K562 (cell line): ENCODE results near the gene SMIM3. TPM values are rescaled to one million over a fixed set of nuclear protein-coding genes. Genes with fewer than 3 reads are reported as not detected.

ENCODE experiments used
- ATAC-seq: fragments of 200-7000 bp; cut with Tn5 transposase; 3 replicates; pipeline ENCODE4 v1.9.1; 2020; ENCODE audit warnings: moderate library complexity
- BruUV-seq: library from RNA; stranded (reverse); fragments of 400-500 nt; replicated peaks from 2 replicates; lab custom pipeline; 2021; lab: Mats Ljungman, UMichigan
- CTCF ChIA-PET: fragments of 300-600 bp; formaldehyde crosslinking; extraction: SDS; loops from one replicate; lab custom pipeline; 2021; ENCODE audit warnings: low intra/inter-chr PET ratio; lab: Yijun Ruan, JAX
- POLR2A ChIA-PET: fragments of 300-600, 350-650 bp; sonication (Branson Sonifier 250); formaldehyde crosslinking; extraction: SDS; loops from one replicate; lab custom pipeline; 2021; ENCODE audit warnings: antibody characterized with exemption, inconsistent platforms; lab: Yijun Ruan, JAX
- DNase-seq, 4 experiments: peaks; one replicate each; pipeline versions ENCODE4 v3.0.0 to v3.0.0-alpha.2; 2011 to 2018; ENCODE audit warnings: low spot score in 3 of 4, mixed read lengths in 3 of 4; ENCODE audit errors: extremely low read depth in 1 of 4
- FAIRE-seq: peaks from 2 replicates; lab custom pipeline; 2011; peaks lifted over from hg19 to GRCh38; lab: Jason Lieb, UNC
- H2AFZ ChIP-seq: 2 replicates; pipeline ENCODE4 v1.6.0; 2011; ENCODE audit warnings: low read depth, low read length, control low read depth, inconsistent platforms
- H3K27ac ChIP-seq: fragments of 200-600 bp; 3 replicates; pipeline ENCODE4 v1.8.0; 2011; ENCODE audit warnings: low read depth, mild to moderate bottlenecking, control low read depth, inconsistent platforms, low read length, moderate library complexity, mixed read lengths; ENCODE audit errors: extremely low read depth
- H3K27me3 ChIP-seq, 2 experiments: fragments of 300-600 bp in 1 of 2; 2 replicates in 1 of 2; 3 replicates in 1 of 2; pipeline versions ENCODE4 v1.6.0 to v1.8.0; 2011; ENCODE audit warnings: inconsistent platforms in 2 of 2, low read length in 2 of 2, mild to moderate bottlenecking in 1 of 2, mixed read lengths in 1 of 2, moderate library complexity in 1 of 2; ENCODE audit not compliant: control insufficient read depth in 2 of 2, insufficient read depth in 2 of 2
- H3K36me3 ChIP-seq: fragments of 300-600 bp; 3 replicates; pipeline ENCODE4 v1.8.0; 2011; ENCODE audit warnings: mild to moderate bottlenecking, low read length, inconsistent platforms; ENCODE audit not compliant: control insufficient read depth, insufficient read depth
- H3K4me1 ChIP-seq, 2 experiments: fragments of 200-600 bp in 1 of 2; replicated peaks in 1 of 2; 2 replicates in 1 of 2; 3 replicates in 1 of 2; pipeline versions ENCODE4 v1.5.1 to v1.8.0; 2011; ENCODE audit warnings: inconsistent platforms in 2 of 2, low read length in 2 of 2, mild to moderate bottlenecking in 1 of 2, mixed read lengths in 1 of 2, moderate library complexity in 1 of 2; ENCODE audit not compliant: control insufficient read depth in 2 of 2, insufficient read depth in 2 of 2
- H3K4me2 ChIP-seq: 2 replicates; pipeline ENCODE4 v1.6.1; 2011; ENCODE audit warnings: low read length, control low read depth, inconsistent platforms, mixed read lengths; ENCODE audit not compliant: insufficient read depth
- H3K4me3 ChIP-seq: fragments of 200-600 bp; sonication (generic), shearing (Covaris generic); 2 replicates; pipeline ENCODE4 v1.5.1; 2016; ENCODE audit warnings: control low read depth, inconsistent platforms
- H3K79me2 ChIP-seq: fragments of 200-600 bp; 3 replicates; pipeline ENCODE4 v1.8.0; 2011; ENCODE audit warnings: low read length, inconsistent platforms; ENCODE audit not compliant: control insufficient read depth, insufficient read depth
- H3K9ac ChIP-seq, 2 experiments: 2 replicates each; pipeline versions ENCODE4 v1.6.0 to v1.6.1; 2011; ENCODE audit warnings: low read depth in 2 of 2, low read length in 2 of 2, control low read depth in 1 of 2, inconsistent platforms in 1 of 2, mild to moderate bottlenecking in 1 of 2, mixed read lengths in 1 of 2; ENCODE audit not compliant: insufficient read depth in 1 of 2
- H3K9me1 ChIP-seq: one replicate; pipeline ENCODE4 v1.6.0; 2011; ENCODE audit warnings: inconsistent platforms, mild to moderate bottlenecking, low read length, moderate library complexity; ENCODE audit not compliant: control insufficient read depth, insufficient read depth
- H3K9me3 ChIP-seq: replicated peaks from 2 replicates; pipeline ENCODE4 v1.5.1; 2011; ENCODE audit warnings: low read depth, low read length, inconsistent platforms; ENCODE audit not compliant: control insufficient read depth, insufficient read depth
- H4K20me1 ChIP-seq: replicated peaks from 2 replicates; pipeline ENCODE4 v1.6.1; 2011; ENCODE audit warnings: low read length, inconsistent platforms, mixed read lengths; ENCODE audit not compliant: control insufficient read depth, insufficient read depth
- CTCF ChIP-seq, 3 experiments: IDR thresholded peaks in 2 of 3; conservative IDR thresholded peaks in 1 of 3; 2 replicates each; pipeline ENCODE4 v1.5.1; 2011 to 2012; ENCODE audit warnings: low read length in 3 of 3, mild to moderate bottlenecking in 3 of 3, control low read depth in 2 of 3, improper control_type of control experiment in 1 of 3, inconsistent platforms in 1 of 3, low read depth in 1 of 3, mixed read lengths in 1 of 3, moderate library complexity in 1 of 3; ENCODE audit not compliant: insufficient read depth in 2 of 3
- FOXA3 ChIP-seq, 2 experiments: fragments of 450-650 bp in 1 of 2; sonication (generic) in 1 of 2; formaldehyde crosslinking; IDR thresholded peaks in 1 of 2; conservative IDR thresholded peaks in 1 of 2; 2 replicates each; pipeline versions ENCODE4 v1.4.0 to v1.8.0; 2020 to 2022; ENCODE audit warnings: mild to moderate bottlenecking in 2 of 2, missing genetic modification reagents in 1 of 2
- FUS ChIP-seq: fragments of 200-400 bp; formaldehyde crosslinking; optimal IDR thresholded peaks from 2 replicates; pipeline ENCODE3; 2017; ENCODE audit warnings: low read depth, low read length
- MYNN ChIP-seq, 2 experiments: sonication (generic); formaldehyde crosslinking in 1 of 2; IDR thresholded peaks; 2 replicates each; pipeline versions ENCODE4 v1.5.0 to v1.6.1; 2016 to 2020; ENCODE audit warnings: antibody characterized with exemption in 1 of 2, missing genetic modification reagents in 1 of 2
- PHF20 ChIP-seq: fragments of 450-650 bp; IDR thresholded peaks from 2 replicates; pipeline ENCODE4 v1.6.1; 2018; ENCODE audit not compliant: partially characterized antibody
- PHF8 ChIP-seq: fragments of 200-600 bp; sonication (generic); IDR thresholded peaks from 2 replicates; pipeline ENCODE4 v1.6.1; 2012; ENCODE audit warnings: mixed run types, mild to moderate bottlenecking, inconsistent platforms, low read length, moderate library complexity, borderline replicate concordance
- POLR3A ChIP-seq: IDR thresholded peaks from 2 replicates; pipeline ENCODE4 v1.6.1; 2011; ENCODE audit warnings: borderline replicate concordance, mild to moderate bottlenecking, moderate library complexity; ENCODE audit not compliant: insufficient read length, insufficient read depth; ENCODE audit errors: extremely low read depth
- RUNX1 ChIP-seq: sonication (generic); IDR thresholded peaks from 2 replicates; pipeline ENCODE4 v1.6.1; 2016; ENCODE audit warnings: antibody characterized with exemption, low read depth
- SMAD2 ChIP-seq: fragments of 150-350 bp; IDR thresholded peaks from 2 replicates; pipeline ENCODE4 v1.6.1; 2014; ENCODE audit warnings: low read depth, mild to moderate bottlenecking, low read length
- TFE3 ChIP-seq: fragments of 450-650 bp; formaldehyde crosslinking; IDR thresholded peaks from 2 replicates; pipeline ENCODE4 v1.4.0; 2020; ENCODE audit warnings: mild to moderate bottlenecking, mixed read lengths
- YY1 ChIP-seq, 3 experiments: IDR thresholded peaks; 2 replicates each; pipeline ENCODE4 v1.6.1; 2011; ENCODE audit warnings: low read length in 2 of 3, mild to moderate bottlenecking in 2 of 3, moderate library complexity in 2 of 3, borderline replicate concordance in 1 of 3, control low read depth in 1 of 3, low read depth in 1 of 3; ENCODE audit not compliant: insufficient read depth in 3 of 3, insufficient replicate concordance in 2 of 3, control insufficient read depth in 1 of 3, insufficient read length in 1 of 3; ENCODE audit errors: extremely low read depth in 1 of 3
- ZBTB2 ChIP-seq: fragments of 450-650 bp; IDR thresholded peaks from 2 replicates; pipeline ENCODE4 v1.6.1; 2016; ENCODE audit warnings: antibody characterized with exemption
- ZNF639 ChIP-seq, 2 experiments: fragments of 200-800 bp in 1 of 2; sonication (Bioruptor generic) in 1 of 2; sonication (generic) in 1 of 2; formaldehyde crosslinking in 1 of 2; IDR thresholded peaks in 1 of 2; conservative IDR thresholded peaks in 1 of 2; 2 replicates each; pipeline versions ENCODE4 v1.5.0 to v1.6.1; 2016 to 2020; ENCODE audit warnings: missing compliant biosample characterization in 1 of 2, missing genetic modification characterization in 1 of 2, missing genetic modification reagents in 1 of 2
- WGBS: fragments of 100-300 bp; shearing (Covaris generic); methylation state at CpG from one replicate; pipeline ENCODE4 v1.1.6; 2016; ENCODE audit warnings: low coverage, mixed read lengths; ENCODE audit not compliant: insufficient coverage; ENCODE audit errors: missing lambda C conversion rate; 5-methylcytosine and 5-hydroxymethylcytosine counted together
- in situ Hi-C: fragments of 300-500 bp; cut with MboI; formaldehyde crosslinking; loops from 4 replicates; pipeline ENCODE4 v1.15.0; 2018; ENCODE audit warnings: inconsistent platforms, mixed read lengths
- intact Hi-C: fragments of 100-400 bp; cut with micrococcal nuclease; formaldehyde crosslinking; loops from 2 replicates; pipeline ENCODE4 v1.14.2; 2022
- polyA plus RNA-seq, 8 experiments: library from polyadenylated mRNA; depleted of rRNA in 4 of 8; stranded (reverse) in 5 of 8; unstranded in 3 of 8; fragments of >200 nt; fragmentation: Nextera tagmentation in 2 of 8; fragmentation: Illumina TruSeq in 1 of 8; extraction: Ambion mirVana in 2 of 8; extraction: Trizol in 1 of 8; gene quantifications; 2 replicates each; pipeline versions ENCODE4 v1.2.1 to v1.2.3, GENCODE V29; 2011 to 2014; ENCODE audit warnings: inconsistent platforms in 1 of 8, missing spikeins in 1 of 8
- total RNA-seq, 7 experiments: library from RNA; depleted of rRNA in 6 of 7; stranded (reverse); fragments of >200 nt in 6 of 7; fragmentation: Illumina TruSeq in 2 of 7; extraction: Trizol in 2 of 7; gene quantifications; 2 replicates each; pipeline versions ENCODE4 v1.2.1 to v1.2.3, GENCODE V29; 2011 to 2021; ENCODE audit warnings: low replicate concordance in 1 of 7

Gene SMIM3
- total and polyA plus RNA-seq, 9 of the 15 experiments (the other 6 are each of a cell fraction or from before 2014, with no cell fraction given), result 4.1 to 27.7 (median 13.6) TPM

- POLR2A ChIA-PET, result no interaction called here
- H3K9me3 ChIP-seq, result peaks cover 7% of the 10 kb centered on the region; the same call in 1 of the 2 replicates
- H3K4me3 ChIP-seq, result no peak overlapping the region
- TF ChIP-seq MYNN (IDR thresholded peaks at IDR 0.05) (no peak), MYNN (CRISPR knock-in tag; IDR thresholded peaks at IDR 0.05) (no peak), RUNX1 (no peak), FUS (no peak), PHF20 (no peak), ZNF639 (CRISPR knock-in tag; conservative IDR thresholded peaks at IDR 0.05 in 1 of 2, IDR thresholded peaks at IDR 0.05 in 1 of 2) (no peak), SMAD2 (no peak), FOXA3 (CRISPR knock-in tag; conservative IDR thresholded peaks at IDR 0.05 in 1 of 2, IDR thresholded peaks at IDR 0.05 in 1 of 2) (no peak), ZBTB2 (no peak), CTCF (IDR thresholded peaks at IDR 0.05 in 2 of 3, conservative IDR thresholded peaks at IDR 0.05 in 1 of 3; ENCODE audit: insufficient read depth in 2 of 3, low read depth in 1 of 3, low read length in 3 of 3) (no peak), TFE3 (CRISPR knock-in tag) (no peak), PHF8 (no peak), YY1 (IDR thresholded peaks at IDR 0.05; ENCODE audit: borderline replicate concordance in 1 of 3, control insufficient read depth in 1 of 3, extremely low read depth in 1 of 3, insufficient read depth in 3 of 3, insufficient read length in 1 of 3, insufficient replicate concordance in 2 of 3, low read depth in 1 of 3, low read length in 2 of 3) (no peak), POLR3A (no peak)
- CTCF ChIA-PET, result no interaction called here
- no TSS peak for BruUV-seq
- 54% methylated on average over 1 of the region's 1 CpG for WGBS
- no peaks in the 10 kb centered on the region for H3K79me2 ChIP-seq
- no peaks in the 10 kb centered on the region for H4K20me1 ChIP-seq
- in situ Hi-C loops (no loop called here), intact Hi-C loops (no loop called here)
- H3K9ac ChIP-seq, result no peak overlapping the region
- no peaks in the 10 kb centered on the region for H3K9me1 ChIP-seq
- no peak overlapping the region for H3K27ac ChIP-seq
- no peak for ATAC-seq
- DNase-seq, result no peak
- FAIRE-seq, result no peak
- H3K4me1 ChIP-seq, result peaks cover 6 to 37% of the 10 kb centered on the region in 2 experiments; a peak in 4 of 5 replicates
- H2AFZ ChIP-seq, result no peak overlapping the region
- no peak overlapping the region for H3K4me2 ChIP-seq
- no peaks in the 10 kb centered on the region for H3K27me3 ChIP-seq
- no peaks in the 10 kb centered on the region; the same call in 2 of the 3 replicates for H3K36me3 ChIP-seq
These were observed 12.8 kb upstream of the SMIM3 start for GRCh38 chr5:150765799-150766169.
